Measurements from ENCODE around the gene CHAF1B.

CHAF1B gene

GRCh38 chr21:36429947-36430546, 44.9 kb downstream of the CHAF1B start (continued):
- TF ChIP-seq ZNF350 (tag by site-specific recombination; IDR thresholded peaks at IDR 0.05) (no peak), ZNF138 (tag by site-specific recombination; IDR thresholded peaks at IDR 0.05; ENCODE audit: borderline replicate concordance) (no peak), ZNF76 (tag by site-specific recombination; IDR thresholded peaks at IDR 0.05; ENCODE audit: borderline replicate concordance, low read depth) (no peak), ZNF214 (tag by site-specific recombination; IDR thresholded peaks at IDR 0.05; ENCODE audit: borderline replicate concordance) (no peak), ZNF639 (tag by site-specific recombination; IDR thresholded peaks at IDR 0.05) (peak; percentile 91), ZNF664 (tag by site-specific recombination; IDR thresholded peaks at IDR 0.05) (no peak), SCRT1 (tag by site-specific recombination; IDR thresholded peaks at IDR 0.05; ENCODE audit: borderline replicate concordance) (no peak), ZNF146 (tag by site-specific recombination; IDR thresholded peaks at IDR 0.05) (no peak), EGR2 (tag by site-specific recombination; IDR thresholded peaks at IDR 0.05; ENCODE audit: low read depth) (peak; percentile 57; the same call in 1 of the 2 replicates), ZBTB8A (tag by site-specific recombination; IDR thresholded peaks at IDR 0.05) (peak; percentile 21; the same call in 1 of the 2 replicates), ZFP37 (tag by site-specific recombination; IDR thresholded peaks at IDR 0.05) (peak; percentile 80), ZNF518A (tag by site-specific recombination; conservative IDR thresholded peaks at IDR 0.05; ENCODE audit: low read depth) (no peak), ZNF423 (tag by site-specific recombination; IDR thresholded peaks at IDR 0.05) (no peak), KLF16 (tag by site-specific recombination; IDR thresholded peaks at IDR 0.05) (no peak), KLF17 (tag by site-specific recombination; IDR thresholded peaks at IDR 0.05) (peak; percentile 75), ZNF600 (tag by site-specific recombination; IDR thresholded peaks at IDR 0.05) (peak; percentile 98), ZNF2 (tag by site-specific recombination; IDR thresholded peaks at IDR 0.05) (peak; percentile 60; the same call in 1 of the 2 replicates), ZNF280C (tag by site-specific recombination; IDR thresholded peaks at IDR 0.05) (no peak), ZNF549 (tag by site-specific recombination; IDR thresholded peaks at IDR 0.05) (no peak), ZNF560 (tag by site-specific recombination; IDR thresholded peaks at IDR 0.05; ENCODE audit: borderline replicate concordance) (no peak), ZNF521 (tag by site-specific recombination; IDR thresholded peaks at IDR 0.05) (no peak), ZNF548 (tag by site-specific recombination; IDR thresholded peaks at IDR 0.05) (no peak), ZBTB7A (tag by site-specific recombination; IDR thresholded peaks at IDR 0.05; ENCODE audit: low read depth) (no peak), ZNF133 (tag by site-specific recombination; IDR thresholded peaks at IDR 0.05) (no peak), ZNF169 (tag by site-specific recombination; IDR thresholded peaks at IDR 0.05) (no peak), ZNF707 (tag by site-specific recombination; IDR thresholded peaks at IDR 0.05) (no peak), ZNF324 (tag by site-specific recombination; IDR thresholded peaks at IDR 0.05) (peak; percentile 60; the same call in 1 of the 2 replicates), ZNF792 (tag by site-specific recombination; IDR thresholded peaks at IDR 0.05) (no peak), ZNF416 (tag by site-specific recombination; IDR thresholded peaks at IDR 0.05) (no peak), ZBTB26 (tag by site-specific recombination; optimal IDR thresholded peaks at IDR 0.05) (peak; percentile 41), TRIM28 (IDR thresholded peaks at IDR 0.05; ENCODE audit: borderline replicate concordance, low read length) (peak; percentile 94)
